ENCODE data around the gene CAPN2. TPM values are rescaled to one million over a fixed set of nuclear protein-coding genes. Genes with fewer than 3 reads are reported as not detected.

The CAPN2 gene
- total RNA-seq, 4 donors from 2014 or later, result 193 to 505 (median 387) TPM

GRCh38 chr1:223819730-223820514 is 107.6 kb downstream of the CAPN2 start:
- Histone ChIP-seq H3K36me3 (no peaks in the 10 kb centered on the region), H3K4me1 (peaks cover 0 to 12% (median 0%) of the 10 kb centered on the region in 4 donors), H3K27me3 (no peaks in the 10 kb centered on the region), H3K9me3 (no peaks in the 10 kb centered on the region), H3K4me3 (no peak overlapping the region), H3K27ac (no peak overlapping the region)
- intact Hi-C loops (cut with DNase I; ENCODE audit: low total_unique reads) (no loop called here), in situ Hi-C loops (cut with MboI; ENCODE audit: low pct_ligation_motif_present in 1 of 4, low pct_unique_long_range_greater_than_20kb in 1 of 4, low sequenced_read_pairs in 3 of 4) (loop anchor here in 1 of 4 donors (25.0 kb wide), 1 partner anchor 517 kb away; the partner anchor contains the start of gene NVL)
- TF ChIP-seq POLR2A (IDR thresholded peaks at IDR 0.05), result no peak
- no peak for TF ChIP-seq POLR2AphosphoS5 (IDR thresholded peaks at IDR 0.05)
- no peak for TF ChIP-seq EP300 (IDR thresholded peaks at IDR 0.05; ENCODE audit: low read depth)
- TF ChIP-seq CTCF (IDR thresholded peaks at IDR 0.05), result no peak
- WGBS, 2 donors (ENCODE audit: low coverage in 1 of 2), result 56 to 64% methylated on average over 4 of the region's 4 CpGs
- DNase-seq, result no peak

GRCh38 chr1:223820515-223820858 is 108.1 kb downstream of the CAPN2 start:
- Histone ChIP-seq H3K9me3 (no peaks in the 10 kb centered on the region), H3K27ac (no peak overlapping the region), H3K4me1 (peaks cover 0 to 14% (median under 1%) of the 10 kb centered on the region in 4 donors), H3K4me3 (no peak overlapping the region), H3K27me3 (no peaks in the 10 kb centered on the region), H3K36me3 (no peaks in the 10 kb centered on the region)
- WGBS, 2 donors (ENCODE audit: low coverage in 1 of 2), result 65 to 82% methylated on average over 2 of the region's 2 CpGs
- TF ChIP-seq POLR2A (IDR thresholded peaks at IDR 0.05) (no peak), EP300 (IDR thresholded peaks at IDR 0.05; ENCODE audit: low read depth) (no peak), POLR2AphosphoS5 (IDR thresholded peaks at IDR 0.05) (no peak), CTCF (IDR thresholded peaks at IDR 0.05) (no peak)
- intact Hi-C loops (cut with DNase I; ENCODE audit: low total_unique reads) (no loop called here), in situ Hi-C loops (cut with MboI; ENCODE audit: low pct_ligation_motif_present in 1 of 4, low pct_unique_long_range_greater_than_20kb in 1 of 4, low sequenced_read_pairs in 3 of 4) (loop anchor here in 1 of 4 donors (25.0 kb wide), 1 partner anchor 517 kb away; the partner anchor contains the start of gene NVL)
- DNase-seq, result no peak

GRCh38 chr1:223820971-223821370 is 108.6 kb downstream of the CAPN2 start:
- intact Hi-C loops (cut with DNase I; ENCODE audit: low total_unique reads), result no loop called here
- H3K36me3 ChIP-seq, result no peaks in the 10 kb centered on the region
- 87 to 89% methylated on average over 11 of the region's 11 CpGs for WGBS, 2 donors (ENCODE audit: low coverage in 1 of 2)
- H3K27ac ChIP-seq, result no peak overlapping the region
- no peaks in the 10 kb centered on the region for H3K27me3 ChIP-seq
- TF ChIP-seq POLR2A (IDR thresholded peaks at IDR 0.05) (no peak), CTCF (IDR thresholded peaks at IDR 0.05) (no peak), POLR2AphosphoS5 (IDR thresholded peaks at IDR 0.05) (no peak), EP300 (IDR thresholded peaks at IDR 0.05; ENCODE audit: low read depth) (no peak)
- H3K4me3 ChIP-seq, result no peak overlapping the region
- H3K4me1 ChIP-seq, result peaks cover 0 to 19% (median 2%) of the 10 kb centered on the region in 4 donors
- in situ Hi-C loops (cut with MboI; ENCODE audit: low pct_ligation_motif_present in 1 of 4, low pct_unique_long_range_greater_than_20kb in 1 of 4, low sequenced_read_pairs in 3 of 4), result loop anchor here in 1 of 4 donors (25.0 kb wide), 1 partner anchor 516 kb away; the partner anchor contains the start of gene NVL
- no peaks in the 10 kb centered on the region for H3K9me3 ChIP-seq
- no peak for DNase-seq

GRCh38 chr1:223824287-223824686 is 111.9 kb downstream of the CAPN2 start:
- in situ Hi-C loops (cut with MboI; ENCODE audit: low pct_ligation_motif_present in 1 of 4, low pct_unique_long_range_greater_than_20kb in 1 of 4, low sequenced_read_pairs in 3 of 4), result loop anchor here in 1 of 4 donors (25.0 kb wide), 1 partner anchor 513 kb away; the partner anchor contains the start of gene NVL
- Histone ChIP-seq H3K4me1 (peaks cover 0 to 29% (median 4%) of the 10 kb centered on the region in 4 donors), H3K4me3 (no peak overlapping the region), H3K36me3 (no peaks in the 10 kb centered on the region), H3K9me3 (no peaks in the 10 kb centered on the region), H3K27me3 (no peaks in the 10 kb centered on the region), H3K27ac (no peak overlapping the region)
- no peak for TF ChIP-seq POLR2AphosphoS5 (IDR thresholded peaks at IDR 0.05)
- TF ChIP-seq CTCF (IDR thresholded peaks at IDR 0.05), result no peak
- 95 to 97% methylated on average over 9 of the region's 9 CpGs for WGBS, 2 donors (ENCODE audit: low coverage in 1 of 2)
- intact Hi-C loops (cut with DNase I; ENCODE audit: low total_unique reads), result no loop called here
- no peak for DNase-seq
